ENCODE results near the gene EVPL. TPM values are rescaled to one million over a fixed set of nuclear protein-coding genes. Genes with fewer than 3 reads are reported as not detected.
A peak's percentile ranks its signal among the peaks of the same experiment; 100 is the strongest.

The EVPL gene
- total and polyA plus RNA-seq, 12 donors = 0.04 to 0.31 (median 0.05) TPM; not detected in 6

DNA sequence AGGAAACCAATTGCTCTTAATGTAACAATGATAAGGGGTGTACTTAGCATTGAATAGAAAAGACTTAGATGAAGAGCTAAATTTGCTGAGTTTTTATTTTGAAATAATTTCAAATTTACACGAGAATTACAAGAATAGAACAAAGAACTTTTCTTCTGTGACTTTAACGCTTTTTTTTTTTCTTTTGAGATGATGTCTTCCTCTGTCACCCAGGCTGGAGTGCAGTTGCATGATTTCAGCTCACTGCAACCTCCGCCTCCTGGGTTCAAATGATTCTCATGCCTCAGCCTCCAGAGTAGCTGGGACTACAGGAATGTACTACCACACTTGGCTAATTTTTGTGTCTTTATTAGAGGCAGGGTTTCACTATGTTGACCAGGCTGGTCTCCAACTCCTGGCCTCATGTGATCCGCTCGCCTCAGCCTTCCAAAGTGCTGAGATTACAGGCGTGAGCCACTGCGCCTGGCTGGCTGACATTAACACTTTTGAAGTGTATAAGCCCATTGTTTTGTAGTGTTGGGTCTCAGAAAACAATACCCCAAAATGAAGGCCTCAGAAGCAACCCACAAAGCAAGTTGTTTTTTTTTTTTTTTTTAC, 46.0 kb downstream of the EVPL start:
- H3K27ac ChIP-seq = peak overlapping the region in 5 of 10 donors; percentile 96 to 99 (median 99)
- 82 to 86% methylated on average over 7 of the region's 7 CpGs for WGBS, 2 donors
- H3K36me3 ChIP-seq = peaks cover 0 to 13% (median 0%) of the 10 kb centered on the region in 9 donors
- intact Hi-C loops (cut with DNase I) = loop anchor here in 2 of 10 donors (5.0 to 10.0 kb wide), 2 partner anchors 44 to 76 kb away; partner anchors contain the start of gene MRPL38 (in 1 of the 2)
- DNase-seq (no peak), ATAC-seq (no peak)
- TF ChIP-seq, protein P1, sequence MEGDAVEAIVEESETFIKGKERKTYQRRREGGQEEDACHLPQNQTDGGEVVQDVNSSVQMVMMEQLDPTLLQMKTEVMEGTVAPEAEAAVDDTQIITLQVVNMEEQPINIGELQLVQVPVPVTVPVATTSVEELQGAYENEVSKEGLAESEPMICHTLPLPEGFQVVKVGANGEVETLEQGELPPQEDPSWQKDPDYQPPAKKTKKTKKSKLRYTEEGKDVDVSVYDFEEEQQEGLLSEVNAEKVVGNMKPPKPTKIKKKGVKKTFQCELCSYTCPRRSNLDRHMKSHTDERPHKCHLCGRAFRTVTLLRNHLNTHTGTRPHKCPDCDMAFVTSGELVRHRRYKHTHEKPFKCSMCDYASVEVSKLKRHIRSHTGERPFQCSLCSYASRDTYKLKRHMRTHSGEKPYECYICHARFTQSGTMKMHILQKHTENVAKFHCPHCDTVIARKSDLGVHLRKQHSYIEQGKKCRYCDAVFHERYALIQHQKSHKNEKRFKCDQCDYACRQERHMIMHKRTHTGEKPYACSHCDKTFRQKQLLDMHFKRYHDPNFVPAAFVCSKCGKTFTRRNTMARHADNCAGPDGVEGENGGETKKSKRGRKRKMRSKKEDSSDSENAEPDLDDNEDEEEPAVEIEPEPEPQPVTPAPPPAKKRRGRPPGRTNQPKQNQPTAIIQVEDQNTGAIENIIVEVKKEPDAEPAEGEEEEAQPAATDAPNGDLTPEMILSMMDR (IDR thresholded peaks at IDR 0.05) = no peak
- H3K9me3 ChIP-seq = no peaks in the 10 kb centered on the region
- no peak overlapping the region for H3K4me3 ChIP-seq
- peaks cover 0 to 68% (median 35%) of the 10 kb centered on the region in 9 donors for H3K4me1 ChIP-seq
- H3K27me3 ChIP-seq = no peaks in the 10 kb centered on the region

- no peaks in the 10 kb centered on the region for H3K27me3 ChIP-seq
- WGBS, 2 donors = 87 to 92% methylated on average over 18 of the region's 18 CpGs
- TF ChIP-seq, protein P1 (IDR thresholded peaks at IDR 0.05) = no peak
- H3K4me1 ChIP-seq = peaks cover 0 to 75% (median 42%) of the 10 kb centered on the region in 9 donors
- peak overlapping the region in 9 of 10 donors; percentile 70 to 97 (median 81) for H3K4me3 ChIP-seq
- peak overlapping the region; percentile 96 to 99 (median 98) for H3K27ac ChIP-seq
- intact Hi-C loops (cut with DNase I) = loop anchor here in 2 of 10 donors (5.0 to 10.0 kb wide), 2 partner anchors 43 to 76 kb away; partner anchors contain the start of gene MRPL38 (in 1 of the 2)
- H3K9me3 ChIP-seq = no peaks in the 10 kb centered on the region
- ATAC-seq (no peak), DNase-seq (no peak)
- peaks cover 0 to 13% (median 0%) of the 10 kb centered on the region in 9 donors for H3K36me3 ChIP-seq
Observed at GRCh38 chr17:75980188-75981018, 46.7 kb downstream of the EVPL start.

DNA sequence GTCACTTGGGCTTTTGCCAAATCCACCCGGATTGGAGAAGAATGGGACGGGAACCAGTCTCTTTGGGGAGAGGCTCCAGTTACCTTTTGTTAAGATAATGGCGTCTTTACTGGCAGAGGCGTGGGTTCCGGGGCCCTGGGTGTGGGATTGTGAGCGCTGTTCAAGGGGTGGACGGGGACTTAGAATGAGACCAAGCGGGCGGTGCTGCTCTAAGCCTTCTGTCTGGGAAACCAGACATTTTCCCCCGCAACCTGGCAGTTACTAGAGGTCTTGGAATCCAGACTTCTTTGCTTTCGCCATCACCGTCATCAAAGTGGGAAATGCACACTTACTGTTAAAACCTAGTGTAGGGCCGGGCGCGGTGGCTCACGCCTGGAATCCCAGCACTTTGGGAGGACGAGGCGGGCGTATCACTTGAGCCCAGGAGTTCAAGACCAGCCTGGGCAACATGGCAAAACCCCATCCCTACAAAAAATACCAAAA, 47.4 kb downstream of the EVPL start:
- ATAC-seq (peak; percentile 12 to 60 (median 37)), DNase-seq (no peak)
- WGBS, 2 donors = 6 to 7% methylated on average over 19 of the region's 19 CpGs
- Histone ChIP-seq H3K4me1 (peaks cover 0 to 77% (median 47%) of the 10 kb centered on the region in 9 donors), H3K27ac (peak overlapping the region; percentile 96 to 99 (median 98)), H3K27me3 (no peaks in the 10 kb centered on the region), H3K36me3 (peaks cover 0 to 13% (median 0%) of the 10 kb centered on the region in 9 donors), H3K4me3 (peak overlapping the region; percentile 70 to 97 (median 82)), H3K9me3 (no peaks in the 10 kb centered on the region)
- intact Hi-C loops (cut with DNase I) = loop anchor here in 4 of 10 donors (1.0 to 10.0 kb wide), 5 partner anchors 37 to 75 kb away; partner anchors contain the start of genes FBF1 (in 1 of the 4) and MRPL38 (in 1 of the 4)
- TF ChIP-seq, protein P1 (IDR thresholded peaks at IDR 0.05) = no peak

Measured in heart right ventricle (tissue), 16 donors.